IPS DF 4.7 (cell line): Measurements from ENCODE around the gene NT5DC3.

Experiments
- DNase-seq: peaks from one replicate; pipeline ENCODE4 v3.0.0-alpha.2; 2013; ENCODE audit warnings: low spot score; ENCODE audit errors: extremely low read depth

Gene NT5DC3

GRCh38 chr12:103833095-103833775, 7.8 kb downstream of the NT5DC3 start:
- DNase-seq: no peak

GRCh38 chr12:103832048-103832997, 8.7 kb downstream of the NT5DC3 start:
- no peak for DNase-seq

- DNase-seq: no peak
Measured at GRCh38 chr12:103830730-103831320, 10.2 kb downstream of the NT5DC3 start.

- no peak for DNase-seq
Measured at GRCh38 chr12:103830025-103830725, 10.9 kb downstream of the NT5DC3 start.

- no peak for DNase-seq
Measured at GRCh38 chr12:103829092-103829491, 11.9 kb downstream of the NT5DC3 start.

- no peak for DNase-seq
Measured at GRCh38 chr12:103827911-103828391, 13.1 kb downstream of the NT5DC3 start.

GRCh38 chr12:103824845-103825244, 16.2 kb downstream of the NT5DC3 start:
- DNase-seq: no peak

- no peak for DNase-seq
Measured at GRCh38 chr12:103824290-103824689, 16.7 kb downstream of the NT5DC3 start.

- DNase-seq: no peak
Measured at GRCh38 chr12:103823871-103824270, 17.2 kb downstream of the NT5DC3 start.

- no peak for DNase-seq
Measured at GRCh38 chr12:103821773-103822172, 19.3 kb downstream of the NT5DC3 start.

- no peak for DNase-seq
Measured at GRCh38 chr12:103820881-103821489, 20.0 kb downstream of the NT5DC3 start.

GRCh38 chr12:103820361-103820760, 20.7 kb downstream of the NT5DC3 start:
- DNase-seq: no peak

GRCh38 chr12:103819892-103820291, 21.1 kb downstream of the NT5DC3 start:
- no peak for DNase-seq

GRCh38 chr12:103819312-103819711, 21.7 kb downstream of the NT5DC3 start:
- DNase-seq: no peak

GRCh38 chr12:103817791-103818190, 23.2 kb downstream of the NT5DC3 start:
- DNase-seq: no peak

- no peak for DNase-seq
Measured at GRCh38 chr12:103816663-103817062, 24.4 kb downstream of the NT5DC3 start.

GRCh38 chr12:103814436-103814835, 26.6 kb downstream of the NT5DC3 start:
- no peak for DNase-seq

- DNase-seq: no peak
Measured at GRCh38 chr12:103813949-103814348, 27.1 kb downstream of the NT5DC3 start.

- no peak for DNase-seq
Measured at GRCh38 chr12:103813426-103813825, 27.6 kb downstream of the NT5DC3 start.

GRCh38 chr12:103812789-103813188, 28.2 kb downstream of the NT5DC3 start:
- DNase-seq: no peak

GRCh38 chr12:103811791-103812190, 29.2 kb downstream of the NT5DC3 start:
- no peak for DNase-seq
